Measurements from ENCODE around the gene ATRN.

The ATRN gene

DNA sequence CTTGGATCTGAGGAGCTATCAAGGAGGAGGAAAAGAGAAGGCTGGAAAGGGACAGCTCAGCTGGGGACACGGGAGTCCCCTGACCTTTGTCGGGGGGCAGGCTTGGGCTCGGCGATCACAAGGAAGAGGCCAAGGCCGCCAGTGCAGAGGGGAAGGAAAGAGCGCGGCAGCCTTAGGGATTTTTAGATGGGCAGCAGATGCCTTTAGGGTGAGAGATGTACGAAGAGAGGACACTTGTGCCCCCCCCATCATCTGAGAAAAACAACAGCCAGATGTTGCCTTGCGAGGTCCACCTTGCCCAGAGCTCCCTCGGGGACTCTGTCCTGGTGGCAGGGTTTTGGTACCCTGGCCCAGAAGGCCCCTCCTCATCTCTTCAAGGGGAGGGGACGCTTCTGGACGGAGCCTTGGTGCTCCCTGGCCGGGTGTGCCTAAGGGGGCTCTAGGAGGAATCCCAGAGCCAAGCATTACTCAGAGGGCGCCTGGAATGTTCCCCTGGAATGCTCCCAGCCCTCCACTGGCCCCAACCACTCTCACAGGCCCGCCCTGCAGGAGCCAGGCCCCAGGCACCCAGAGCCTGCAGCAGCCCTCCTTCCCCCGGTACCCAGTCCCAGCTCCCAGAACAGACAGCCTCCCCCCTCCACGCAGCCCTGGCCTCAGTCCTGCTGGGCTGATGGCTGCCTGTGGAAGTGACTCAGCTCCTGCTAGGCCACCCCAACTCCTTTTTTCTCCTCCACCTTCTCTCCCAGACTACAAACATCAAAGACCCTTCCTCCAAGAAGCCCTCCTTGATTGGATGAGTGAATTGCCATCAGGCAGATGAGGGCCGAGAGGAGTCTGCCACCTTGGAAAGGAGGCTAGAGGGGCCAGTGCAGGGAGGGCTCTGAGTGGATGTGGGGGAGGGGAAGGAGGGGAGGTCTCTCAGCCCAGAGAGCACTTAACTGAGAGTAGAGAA lies 209.2 kb downstream of the ATRN start:
- no peak for DNase-seq

- no peak for DNase-seq
These were observed 210.0 kb downstream of the ATRN start for GRCh38 chr20:3680701-3681351.

DNA sequence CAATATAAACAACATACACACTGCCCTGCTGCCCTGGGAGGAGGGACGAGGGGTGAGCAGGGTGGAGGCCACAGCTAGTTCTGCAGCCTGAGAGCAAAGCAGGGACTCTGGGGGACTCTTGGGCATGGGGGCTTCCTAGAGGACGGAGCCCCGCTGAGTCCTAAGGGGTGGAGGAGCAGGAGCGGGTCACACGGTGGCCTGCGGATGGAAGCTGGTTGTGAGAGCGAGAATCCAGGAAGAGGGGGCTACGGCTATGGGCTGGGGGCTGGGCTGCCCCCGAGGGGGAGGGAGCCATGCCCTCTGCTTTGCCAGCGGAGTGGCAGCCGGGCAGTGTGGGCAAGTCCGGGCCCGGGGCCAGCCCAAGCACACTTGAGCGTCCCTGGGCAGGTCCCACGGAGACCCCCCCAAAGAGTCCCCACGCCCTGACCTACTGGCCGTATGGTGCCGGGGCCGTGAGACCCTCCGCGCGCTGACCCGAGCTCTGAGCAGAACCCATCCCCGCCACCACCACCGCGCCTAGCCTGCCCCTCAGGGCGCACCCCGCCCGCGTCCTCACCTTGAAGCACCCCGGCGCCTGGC lies 210.6 kb downstream of the ATRN start:
- DNase-seq, result no peak

GRCh38 chr20:3681931-3682781 lies 211.3 kb downstream of the ATRN start, which contains the start of gene ADAM33:
Gene ADAM33, minus strand, starts transcription at chr20:3682010. Its CDS starts 6 bp downstream, at chr20:3682004.
- no peak for DNase-seq

GRCh38 chr20:3685341-3685740 lies 214.5 kb downstream of the ATRN start:
- no peak for DNase-seq

- DNase-seq, result no peak
These were observed 215.6 kb downstream of the ATRN start for GRCh38 chr20:3686421-3686820.

GRCh38 chr20:3686867-3687321 lies 216.1 kb downstream of the ATRN start:
- peak; percentile 19 for DNase-seq

DNA sequence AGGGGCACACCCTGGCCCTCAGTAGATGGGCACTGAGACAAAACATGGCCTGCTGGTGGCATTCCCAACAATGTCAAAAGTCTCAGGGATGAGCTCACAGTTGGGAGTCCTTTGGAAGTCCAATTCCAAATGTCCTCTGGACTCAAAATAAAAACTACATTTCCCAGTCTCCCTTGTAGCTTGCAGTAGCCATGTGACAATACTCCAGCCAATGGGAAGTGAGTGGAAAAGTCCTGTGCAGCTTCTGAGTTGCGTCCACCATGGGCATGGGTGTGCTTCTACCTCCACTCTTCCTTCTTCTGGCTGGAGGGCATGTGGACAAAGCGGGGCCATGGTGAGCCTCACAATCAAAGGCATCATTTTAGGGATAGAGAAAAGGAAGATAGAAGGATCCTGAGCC lies 216.8 kb downstream of the ATRN start:
- DNase-seq, result no peak

GRCh38 chr20:3689978-3690377 lies 219.2 kb downstream of the ATRN start:
- DNase-seq, result no peak

GRCh38 chr20:3690413-3690812 lies 219.6 kb downstream of the ATRN start:
- no peak for DNase-seq

DNA sequence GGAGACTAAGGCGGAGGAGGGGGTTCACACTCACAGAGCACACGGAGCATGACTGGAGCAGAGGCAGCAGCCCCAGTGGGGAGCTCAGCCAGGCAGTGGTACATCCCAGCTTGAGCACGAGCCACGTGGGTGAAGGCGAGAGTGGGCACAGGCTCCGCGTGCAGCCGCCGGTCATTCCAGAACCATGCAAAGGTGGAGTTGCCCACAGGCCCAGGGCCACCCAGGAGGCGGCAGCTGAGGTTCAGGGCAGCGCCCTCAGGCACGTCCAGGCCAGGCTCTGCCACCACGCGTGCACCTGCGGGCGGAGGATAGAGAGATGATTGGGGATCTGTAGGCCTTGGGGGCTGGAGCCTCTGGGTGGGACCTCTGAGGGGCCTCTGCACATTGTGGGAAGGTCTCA lies 220.5 kb downstream of the ATRN start:
- no peak for DNase-seq

DNA sequence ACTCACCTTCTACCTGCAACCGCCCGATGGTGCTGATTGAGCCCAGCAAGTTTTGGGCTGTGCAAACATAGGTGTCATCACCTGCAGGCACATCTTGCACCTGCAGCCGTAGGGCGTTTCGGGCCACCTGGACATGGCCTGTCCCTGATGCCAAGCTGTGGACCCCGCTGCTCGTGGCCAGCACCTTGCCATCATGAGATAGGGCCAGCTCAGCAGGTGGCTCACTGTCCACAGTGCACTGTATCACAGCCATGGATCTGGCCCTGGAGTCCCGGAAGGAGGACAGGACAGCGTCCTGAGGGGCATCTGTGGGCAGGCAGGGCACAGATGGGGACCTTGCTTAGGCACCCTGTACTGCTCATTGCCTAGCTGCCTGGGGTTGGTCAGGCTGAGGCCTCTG lies 221.1 kb downstream of the ATRN start:
- DNase-seq, result no peak

DNA sequence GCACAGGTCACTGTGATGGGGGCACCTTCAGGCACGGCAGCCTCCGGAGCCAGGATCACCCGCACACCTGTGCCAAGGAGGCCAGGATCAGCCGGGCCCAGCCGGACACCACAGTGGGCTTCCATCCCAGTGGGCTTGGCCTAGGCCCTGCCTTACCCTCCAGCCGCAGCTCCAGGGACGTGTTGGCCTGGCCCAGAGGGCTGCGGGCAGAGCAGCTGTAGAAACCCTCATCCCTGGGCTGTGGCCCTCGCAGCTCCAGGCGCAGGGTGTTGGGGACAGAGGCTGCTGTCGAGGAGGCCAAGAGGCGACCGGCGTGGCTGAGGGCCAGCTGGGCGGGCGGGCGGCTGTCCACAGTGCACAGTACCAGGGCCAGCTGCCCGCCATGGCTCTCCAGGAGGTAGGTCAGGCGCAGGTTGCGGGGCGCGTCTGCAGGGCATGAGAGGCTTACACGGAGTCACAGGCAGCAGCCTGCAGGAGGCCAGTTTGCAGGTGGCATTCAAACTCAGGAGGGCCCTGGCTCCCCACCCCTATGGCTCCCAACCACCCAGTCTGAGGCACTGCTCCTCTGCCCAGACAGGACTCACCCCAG lies 222.0 kb downstream of the ATRN start:
- no peak for DNase-seq

GRCh38 chr20:3693376-3693775 lies 222.6 kb downstream of the ATRN start:
- no peak for DNase-seq

- DNase-seq, result no peak
These were observed 224.0 kb downstream of the ATRN start for GRCh38 chr20:3694864-3695263.

DNA sequence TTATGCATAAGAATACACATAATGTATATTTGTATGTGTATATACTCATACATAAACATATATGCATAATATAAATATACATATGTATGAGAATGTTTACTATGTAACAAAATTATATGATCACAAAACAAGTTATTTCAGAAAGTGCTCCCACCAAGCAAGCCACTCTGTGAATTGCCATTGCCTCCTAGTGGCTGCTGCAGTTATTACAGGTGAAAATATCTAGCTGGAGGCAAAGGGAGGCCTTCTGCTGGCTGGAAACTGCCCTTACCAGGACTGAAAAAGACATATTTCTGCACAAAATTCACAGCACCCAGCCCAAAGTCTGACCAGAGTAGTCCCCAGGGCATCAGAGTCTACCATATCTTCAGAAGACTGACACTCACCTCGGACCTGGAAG lies 225.4 kb downstream of the ATRN start:
- DNase-seq, result no peak

DNA sequence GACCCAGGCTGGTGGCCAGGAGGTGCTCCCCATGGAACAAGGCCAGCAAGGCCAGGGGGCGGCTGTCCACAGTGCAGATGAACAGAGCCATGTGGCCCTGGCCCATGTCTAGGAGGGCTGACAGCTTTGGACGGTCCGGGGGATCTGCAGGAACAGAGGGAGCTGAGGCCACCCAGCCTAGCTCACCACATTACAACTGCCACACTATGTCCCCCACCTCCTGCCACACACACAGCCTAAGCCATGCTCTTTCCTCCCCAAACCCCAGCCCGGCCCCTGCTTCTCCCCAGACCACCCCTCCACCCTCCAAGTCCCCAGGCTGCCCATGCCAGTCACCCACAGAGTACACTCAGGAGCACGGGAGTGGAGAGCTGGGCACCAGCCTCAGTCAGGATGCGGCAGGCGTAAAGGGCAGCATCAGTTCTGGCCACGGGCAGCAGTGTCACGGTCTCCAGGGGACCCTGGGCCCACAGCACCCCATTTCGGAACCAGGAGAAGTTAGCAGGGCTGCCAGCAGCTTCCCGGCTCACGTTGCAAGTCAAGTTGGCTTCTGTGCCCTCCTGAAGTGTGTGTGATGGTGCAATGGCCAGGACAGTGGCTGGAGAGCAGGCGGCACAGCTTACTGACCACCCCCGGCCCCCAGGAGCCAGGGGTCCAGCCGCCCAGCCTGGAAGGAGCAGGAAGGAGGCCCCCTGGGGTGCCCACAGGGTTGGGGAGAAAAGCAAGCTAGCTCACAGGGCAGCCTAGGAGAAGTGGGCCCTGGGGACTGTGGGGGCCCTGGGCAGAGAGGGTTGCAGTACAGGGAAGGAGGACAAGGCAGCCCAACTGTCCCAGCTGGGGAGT lies 226.1 kb downstream of the ATRN start:
- no peak for DNase-seq

DNA sequence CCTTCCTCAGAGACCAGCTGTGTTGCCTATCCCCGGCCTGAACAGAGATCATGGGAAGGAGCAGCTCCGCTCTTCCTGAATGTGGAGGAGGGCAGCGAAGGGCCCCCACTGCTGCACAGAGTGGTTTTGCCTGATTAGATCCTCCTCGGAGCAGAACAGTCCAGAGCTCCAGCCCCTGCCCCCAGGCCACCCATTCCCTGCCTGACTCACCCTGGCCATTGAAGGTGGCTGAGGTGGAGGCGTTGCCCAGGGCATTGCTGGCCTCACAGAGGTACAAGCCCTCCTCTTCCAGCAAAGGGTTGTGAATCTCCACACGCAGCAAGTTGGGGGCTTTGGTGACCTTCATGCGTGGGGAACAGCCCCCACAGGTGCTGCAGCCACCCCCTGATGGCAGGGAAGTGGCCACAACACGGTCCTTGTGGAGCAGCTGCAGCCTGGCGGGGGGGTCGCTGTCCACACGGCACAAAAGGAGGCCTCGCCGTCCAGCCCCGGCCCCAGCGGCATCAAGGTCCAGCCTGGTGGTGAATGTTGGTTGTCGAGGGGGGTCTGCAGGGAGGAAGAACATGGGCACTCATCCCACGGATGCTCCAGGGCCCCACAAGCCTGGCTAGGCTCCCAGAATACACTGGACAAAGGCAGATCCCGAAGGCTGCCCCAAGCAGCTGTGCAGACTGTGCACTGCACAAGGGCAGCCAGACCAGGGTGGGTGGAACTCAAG lies 226.9 kb downstream of the ATRN start:
- no peak for DNase-seq

GRCh38 chr20:3698591-3699001 lies 227.8 kb downstream of the ATRN start:
- no peak for DNase-seq

- DNase-seq, result no peak
These were observed 228.2 kb downstream of the ATRN start for GRCh38 chr20:3699037-3699436.
